Activated CD8-positive, alpha-beta memory T cell treated with anti-CD3 and anti-CD28 coated beads, Interleukin-2, amount 10 ng/mL, durations not matched to agents 7 days and 5 days (primary cell): Measurements from ENCODE around the gene CLEC3A. TPM values are rescaled to one million over a fixed set of nuclear protein-coding genes. Genes with fewer than 3 reads are reported as not detected.
"Not testable (repeated sequence)": the region's sequence is repeated elsewhere in the genome, so short reads cannot be mapped to it uniquely, and the experiment has no call there.

Experiments
- ATAC-seq: fragments of 150-1000 bp; cut with Tn5 transposase; one replicate; pipeline ENCODE4 v1.10.0; 2021; ENCODE audit warnings: moderate library complexity
- CTCF ChIA-PET: fragments of 350-600 bp; sonication (Branson Sonifier 250); formaldehyde crosslinking; loops from one replicate; lab custom pipeline; 2021; ENCODE audit warnings: antibody characterized with exemption; lab: Charles Lee
- DNase-seq: peaks from one replicate; pipeline ENCODE4 v3.0.0-alpha.2; 2020
- H3K27ac Mint-ChIP-seq: one replicate; pipeline ENCODE4 v1.8.0; 2021; ENCODE audit warnings: mild to moderate bottlenecking, mixed read lengths
- H3K27me3 Mint-ChIP-seq: one replicate; pipeline ENCODE4 v1.8.0; 2021; ENCODE audit warnings: mixed read lengths
- H3K36me3 Mint-ChIP-seq: one replicate; pipeline ENCODE4 v1.8.0; 2021; ENCODE audit warnings: mild to moderate bottlenecking, mixed read lengths
- H3K4me1 Mint-ChIP-seq: one replicate; pipeline ENCODE4 v1.8.0; 2021; ENCODE audit warnings: mixed read lengths
- H3K4me3 Mint-ChIP-seq: one replicate; pipeline ENCODE4 v1.8.0; 2021; ENCODE audit warnings: mild to moderate bottlenecking, moderate library complexity, mixed read lengths
- H3K9me3 Mint-ChIP-seq: one replicate; pipeline ENCODE4 v1.8.0; 2022; ENCODE audit warnings: low read depth, mixed read lengths
- total RNA-seq, 2 experiments: library from RNA; stranded (reverse); gene quantifications; one replicate each; pipeline ENCODE4 v1.2.3, GENCODE V29; 2021

The CLEC3A gene, protein sequence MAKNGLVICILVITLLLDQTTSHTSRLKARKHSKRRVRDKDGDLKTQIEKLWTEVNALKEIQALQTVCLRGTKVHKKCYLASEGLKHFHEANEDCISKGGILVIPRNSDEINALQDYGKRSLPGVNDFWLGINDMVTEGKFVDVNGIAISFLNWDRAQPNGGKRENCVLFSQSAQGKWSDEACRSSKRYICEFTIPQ
- total RNA-seq = not detected

DNA sequence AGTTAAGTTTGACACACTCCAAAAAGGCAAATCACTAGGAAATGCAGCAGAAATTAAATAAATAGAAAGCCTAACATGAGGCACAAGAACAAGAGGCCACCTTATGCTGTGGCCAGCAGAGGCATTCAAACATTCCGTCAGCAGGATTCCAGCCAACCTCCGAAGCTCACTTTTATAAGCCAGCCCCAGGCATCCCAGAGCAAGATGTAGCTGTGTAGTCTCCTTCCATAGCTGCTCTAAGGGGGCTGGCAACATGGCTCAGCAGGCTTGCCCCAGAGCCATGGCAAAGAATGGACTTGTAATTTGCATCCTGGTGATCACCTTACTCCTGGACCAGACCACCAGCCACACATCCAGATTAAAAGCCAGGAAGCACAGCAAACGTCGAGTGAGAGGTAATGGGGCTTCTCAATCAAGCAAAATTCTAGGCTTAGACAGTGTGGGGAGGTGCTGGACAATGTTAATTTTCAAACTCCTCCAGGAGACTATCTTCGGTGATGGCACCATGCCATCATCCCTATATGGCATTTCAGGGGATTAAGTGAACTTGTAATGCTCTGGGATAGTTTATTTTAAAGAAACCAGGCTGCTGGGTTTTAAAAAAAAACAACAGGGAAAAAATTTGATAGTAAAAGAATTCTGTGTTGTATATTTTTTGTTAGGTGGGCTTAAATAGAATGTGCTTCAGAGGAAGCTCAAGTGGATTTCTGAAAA, at the start of gene CLEC3A:
TSS of gene CLEC3A (plus strand) at position 202 of the 714 bp plus-strand sequence. CDS start at position 281, 79 bp downstream.
- no peaks in the 10 kb centered on the region for H3K9me3 Mint-ChIP-seq
- no peak for ATAC-seq
- CTCF ChIA-PET = no interaction called here
- H3K36me3 Mint-ChIP-seq = no peaks in the 10 kb centered on the region
- H3K27ac Mint-ChIP-seq = no peak within 1 kb of the TSS
- H3K4me3 Mint-ChIP-seq = no peak within 1 kb of the TSS
- no peak for DNase-seq
- H3K27me3 Mint-ChIP-seq = peaks cover 18% of the 10 kb centered on the region
- H3K4me1 Mint-ChIP-seq = no peaks in the 10 kb centered on the region

DNA sequence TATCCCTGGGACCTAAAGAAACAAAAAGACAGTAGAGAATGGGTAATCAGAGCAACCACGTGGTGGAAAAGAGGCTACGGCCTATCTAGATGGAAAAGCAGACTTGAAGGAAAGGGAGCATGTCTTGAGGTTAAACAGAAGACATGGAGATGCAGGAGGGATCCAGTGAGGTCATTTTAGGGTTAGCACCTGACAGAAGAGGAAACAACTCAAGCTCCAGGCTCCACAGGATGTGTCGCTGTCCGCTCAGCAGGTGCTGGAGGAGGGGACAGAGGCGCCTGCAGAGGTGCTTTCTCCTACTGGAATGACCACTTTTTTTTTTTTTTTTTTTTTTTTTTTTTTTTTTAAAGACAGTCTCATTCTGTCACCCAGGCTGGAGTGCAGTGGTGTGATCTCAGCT, 47.5 kb upstream of the CLEC3A start:
- CTCF ChIA-PET = interaction anchor here (0.7 to 0.8 kb wide), 2 partner anchors 293 to 300 kb away, joined by 3 to 4 read pairs; no protein-coding TSS in a partner anchor
- DNase-seq (peak; percentile 41), ATAC-seq (no peak)
- H3K9me3 Mint-ChIP-seq = no peaks in the 10 kb centered on the region
- no peak overlapping the region for H3K27ac Mint-ChIP-seq
- no peak overlapping the region for H3K4me3 Mint-ChIP-seq
- H3K4me1 Mint-ChIP-seq = no peaks in the 10 kb centered on the region
- H3K27me3 Mint-ChIP-seq = peaks cover 11% of the 10 kb centered on the region
- no peaks in the 10 kb centered on the region for H3K36me3 Mint-ChIP-seq

DNA sequence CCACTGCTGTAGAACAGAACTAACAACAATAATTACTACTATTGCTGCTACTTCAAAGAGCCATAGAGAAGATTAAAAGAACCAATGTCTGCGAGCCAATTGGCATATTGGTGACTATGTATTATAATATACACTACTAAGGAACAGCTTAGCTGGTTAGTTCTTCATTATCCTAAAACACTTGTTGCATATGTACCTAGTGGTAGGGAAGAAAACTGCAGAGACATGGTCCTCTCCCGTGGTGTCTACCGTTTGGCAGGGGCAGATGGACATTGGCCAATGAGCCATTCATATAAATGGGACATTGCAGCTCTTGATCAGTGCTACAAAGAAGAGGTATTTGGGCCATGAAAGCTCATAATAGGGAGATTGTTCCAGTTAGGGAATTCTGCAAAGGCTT, 46.4 kb upstream of the CLEC3A start:
- DNase-seq (no peak), ATAC-seq (no peak)
- no peak overlapping the region for H3K4me3 Mint-ChIP-seq
- no peaks in the 10 kb centered on the region for H3K36me3 Mint-ChIP-seq
- H3K27ac Mint-ChIP-seq = no peak overlapping the region
- H3K4me1 Mint-ChIP-seq = no peaks in the 10 kb centered on the region
- H3K27me3 Mint-ChIP-seq = peaks cover 7% of the 10 kb centered on the region
- CTCF ChIA-PET = no interaction called here
- no peaks in the 10 kb centered on the region for H3K9me3 Mint-ChIP-seq

DNA sequence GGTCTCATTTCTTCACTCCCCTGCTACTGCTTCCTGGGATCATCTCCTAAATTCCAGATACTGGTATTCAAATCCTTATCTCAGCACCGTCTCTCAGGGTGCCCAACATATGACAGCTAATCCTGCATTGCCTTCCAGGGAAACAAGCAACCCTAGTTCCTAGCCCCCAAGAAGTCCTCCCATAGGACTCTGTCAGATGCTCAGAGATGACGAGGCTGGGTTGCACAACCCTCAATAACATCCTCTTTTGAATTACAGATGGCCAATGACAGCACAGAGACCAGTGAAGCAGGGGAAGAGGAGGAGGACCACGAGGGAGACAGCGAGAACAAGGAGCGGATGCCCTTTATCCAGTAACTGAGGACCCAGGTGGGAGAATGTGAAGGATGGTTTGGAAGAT, 45.0 kb upstream of the CLEC3A start:
- Mint-ChIP-seq H3K36me3 (no peaks in the 10 kb centered on the region), H3K4me3 (no peak overlapping the region), H3K4me1 (no peaks in the 10 kb centered on the region), H3K9me3 (no peaks in the 10 kb centered on the region), H3K27ac (no peak overlapping the region), H3K27me3 (peaks cover 4% of the 10 kb centered on the region)
- ATAC-seq (no peak), DNase-seq (no peak)
- CTCF ChIA-PET = no interaction called here

DNA sequence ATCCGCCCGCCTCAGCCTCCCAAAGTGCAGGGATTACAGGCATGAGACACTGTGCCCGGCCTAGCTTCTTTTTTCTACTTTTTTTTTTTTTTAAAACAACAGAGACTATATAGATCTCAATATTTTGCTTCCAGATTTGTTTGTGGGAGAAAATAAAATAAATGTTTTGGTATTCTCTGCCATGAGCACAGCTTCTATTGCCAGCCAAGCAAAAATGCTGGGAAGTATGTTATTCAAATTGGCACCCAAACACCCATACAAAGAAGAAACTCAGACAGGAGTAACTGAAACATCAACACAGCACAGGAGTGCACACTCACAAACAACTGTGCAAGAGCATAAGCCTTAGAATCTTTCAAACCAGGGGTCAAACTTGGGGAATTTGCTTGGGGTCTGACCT, 37.2 kb upstream of the CLEC3A start:
- Mint-ChIP-seq H3K27ac (no peak overlapping the region), H3K27me3 (peaks cover 9% of the 10 kb centered on the region), H3K4me1 (no peaks in the 10 kb centered on the region), H3K9me3 (no peaks in the 10 kb centered on the region), H3K36me3 (no peaks in the 10 kb centered on the region), H3K4me3 (no peak overlapping the region)
- CTCF ChIA-PET = interaction anchor here (0.7 kb wide), 1 partner anchor 18 kb away, joined by 3 read pairs; no protein-coding TSS in a partner anchor
- DNase-seq (no peak), ATAC-seq (no peak)

DNA sequence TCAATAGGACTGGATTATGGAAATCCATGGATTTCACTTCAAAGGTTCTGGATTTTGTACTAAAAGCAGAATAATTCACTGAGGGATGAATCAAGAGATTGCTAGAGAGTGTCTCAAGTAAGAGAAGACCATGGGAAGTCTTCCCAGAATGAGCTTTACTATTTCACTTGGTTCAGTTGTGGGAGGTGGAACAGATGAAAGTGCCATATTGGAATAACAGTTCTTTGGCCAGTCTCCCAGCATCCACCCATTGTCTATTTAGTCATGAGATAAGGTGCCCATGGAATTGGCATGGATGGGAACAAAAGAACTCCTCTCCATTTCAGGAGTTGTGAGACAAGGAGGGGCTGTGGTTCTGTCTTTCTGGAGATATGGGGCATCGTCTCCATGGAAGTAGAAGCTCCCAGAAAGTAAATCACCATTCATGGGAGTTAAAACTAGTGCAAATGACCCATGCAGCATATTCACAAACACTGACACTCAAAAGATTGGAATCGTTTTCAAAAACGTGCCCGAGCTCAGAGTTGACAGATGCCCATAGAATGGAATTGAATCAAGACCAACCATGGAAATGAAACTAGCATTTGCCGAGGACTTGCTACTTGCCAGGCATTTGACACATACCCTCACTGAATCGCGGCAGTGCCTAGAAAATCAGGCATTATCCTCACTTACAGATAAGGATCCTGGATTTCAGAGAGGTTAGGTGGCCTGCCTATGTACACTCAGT, 36.2 kb upstream of the CLEC3A start:
- H3K36me3 Mint-ChIP-seq = no peaks in the 10 kb centered on the region
- peaks cover 15% of the 10 kb centered on the region for H3K27me3 Mint-ChIP-seq
- CTCF ChIA-PET = no interaction called here
- H3K4me3 Mint-ChIP-seq = no peak overlapping the region
- no peaks in the 10 kb centered on the region for H3K4me1 Mint-ChIP-seq
- H3K27ac Mint-ChIP-seq = no peak overlapping the region
- ATAC-seq = no peak
- no peaks in the 10 kb centered on the region for H3K9me3 Mint-ChIP-seq
- no peak for DNase-seq

DNA sequence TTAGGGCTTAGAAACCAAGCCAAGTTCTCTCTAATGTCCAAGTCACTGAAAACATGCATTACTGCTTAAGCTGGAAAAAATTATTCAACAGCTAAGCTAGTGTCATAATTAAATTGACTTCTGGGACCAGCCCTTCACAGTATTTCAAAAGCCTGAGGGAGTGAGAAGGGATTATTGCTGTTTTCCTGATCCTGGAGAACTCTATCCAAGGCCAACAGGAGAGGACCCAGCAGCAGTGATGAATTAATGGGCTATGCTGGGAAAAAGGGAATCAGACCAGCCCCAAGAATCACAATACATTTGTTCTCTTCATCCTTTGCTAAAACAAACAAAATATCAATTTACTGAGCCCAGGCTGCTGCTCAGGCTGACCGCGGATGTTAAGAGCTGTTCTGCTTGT, 34.5 kb upstream of the CLEC3A start:
- Mint-ChIP-seq H3K27ac (no peak overlapping the region), H3K36me3 (peaks cover 1% of the 10 kb centered on the region), H3K27me3 (peaks cover 21% of the 10 kb centered on the region), H3K4me1 (no peaks in the 10 kb centered on the region), H3K9me3 (peaks cover 3% of the 10 kb centered on the region), H3K4me3 (no peak overlapping the region)
- ATAC-seq (no peak), DNase-seq (no peak)
- CTCF ChIA-PET = no interaction called here

DNA sequence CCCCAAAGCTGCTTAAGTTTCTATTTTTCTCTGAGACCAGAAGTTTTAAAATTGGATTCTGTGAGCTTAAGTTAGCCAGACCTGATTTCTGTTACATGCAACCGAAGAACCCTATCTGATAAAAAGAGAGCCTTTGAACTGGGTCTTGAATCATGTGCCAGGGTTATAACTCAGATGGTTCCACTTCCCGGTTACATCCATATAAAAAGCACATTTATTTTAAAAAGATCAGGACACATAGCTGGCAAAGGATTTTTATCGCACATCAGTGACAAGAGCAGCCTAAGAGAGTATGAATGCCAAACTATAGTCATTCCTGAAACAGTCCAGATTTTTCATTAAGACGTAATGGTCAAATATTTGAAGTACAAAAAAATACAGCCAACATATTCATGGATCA, 32.5 kb upstream of the CLEC3A start:
- Mint-ChIP-seq H3K27ac (no peak overlapping the region), H3K4me1 (no peaks in the 10 kb centered on the region), H3K36me3 (peaks cover 1% of the 10 kb centered on the region), H3K27me3 (peaks cover 19% of the 10 kb centered on the region), H3K4me3 (no peak overlapping the region), H3K9me3 (peaks cover 3% of the 10 kb centered on the region)
- CTCF ChIA-PET = no interaction called here
- DNase-seq (no peak), ATAC-seq (no peak)

DNA sequence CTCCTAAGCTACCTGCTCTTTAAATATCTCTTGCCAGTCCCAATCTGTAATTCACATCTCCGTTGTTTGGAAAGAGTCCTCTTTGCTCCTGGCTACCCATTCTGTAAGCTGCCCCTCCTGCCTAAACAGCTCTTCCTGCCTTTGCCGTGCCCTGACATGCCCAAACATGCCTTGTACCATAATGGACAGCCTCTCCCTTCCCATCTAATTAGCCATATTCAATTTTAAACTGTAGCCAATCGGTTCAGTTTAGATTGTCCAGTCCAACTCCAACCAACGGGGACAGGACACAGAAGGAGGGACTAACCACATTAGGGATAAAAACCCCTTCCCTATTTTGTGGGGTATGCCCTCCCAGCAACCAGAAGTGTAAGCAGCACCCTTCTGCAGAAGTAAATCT, 30.6 kb upstream of the CLEC3A start:
- peaks cover 4% of the 10 kb centered on the region for H3K36me3 Mint-ChIP-seq
- no peak for ATAC-seq

DNA sequence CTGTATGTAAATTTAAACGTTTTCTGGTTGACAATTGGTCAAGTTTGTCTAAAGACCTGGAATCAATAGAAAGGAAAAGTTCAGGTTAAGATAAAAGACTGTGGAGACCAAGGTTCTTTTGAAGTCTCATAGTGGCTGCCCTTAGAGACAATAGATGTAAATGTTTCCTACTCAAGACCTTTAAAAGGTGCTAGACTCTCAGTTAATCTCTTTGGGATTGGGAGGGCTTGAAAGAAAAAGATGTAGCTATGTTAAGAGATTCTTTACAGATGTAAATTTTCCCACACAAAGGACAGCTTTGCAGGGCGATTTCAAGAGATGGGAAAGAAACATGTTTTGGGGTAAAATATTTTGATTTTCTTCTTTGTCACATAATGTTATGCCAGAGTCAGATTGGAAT, 30.0 kb upstream of the CLEC3A start:
- H3K4me1 Mint-ChIP-seq, H3K36me3 Mint-ChIP-seq, DNase-seq, H3K27ac Mint-ChIP-seq, ATAC-seq, H3K4me3 Mint-ChIP-seq: not testable (repeated sequence)
- H3K9me3 Mint-ChIP-seq = peaks cover 14% of the 10 kb centered on the region
- H3K27me3 Mint-ChIP-seq = peaks cover 17% of the 10 kb centered on the region
- CTCF ChIA-PET = interaction anchor here (1.9 kb wide), 1 partner anchor 11 kb away, joined by 5 read pairs; no protein-coding TSS in a partner anchor

More for the DNA sequence above, 30.6 kb upstream of the CLEC3A start:
- CTCF ChIA-PET = interaction anchor here (1.9 kb wide), 1 partner anchor 11 kb away, joined by 5 read pairs; no protein-coding TSS in a partner anchor
- peaks cover 11% of the 10 kb centered on the region for H3K9me3 Mint-ChIP-seq
- no peak overlapping the region for H3K4me3 Mint-ChIP-seq
- peaks cover 17% of the 10 kb centered on the region for H3K27me3 Mint-ChIP-seq
- no peak for DNase-seq
- no peak overlapping the region for H3K27ac Mint-ChIP-seq
- H3K4me1 Mint-ChIP-seq = no peaks in the 10 kb centered on the region

DNA sequence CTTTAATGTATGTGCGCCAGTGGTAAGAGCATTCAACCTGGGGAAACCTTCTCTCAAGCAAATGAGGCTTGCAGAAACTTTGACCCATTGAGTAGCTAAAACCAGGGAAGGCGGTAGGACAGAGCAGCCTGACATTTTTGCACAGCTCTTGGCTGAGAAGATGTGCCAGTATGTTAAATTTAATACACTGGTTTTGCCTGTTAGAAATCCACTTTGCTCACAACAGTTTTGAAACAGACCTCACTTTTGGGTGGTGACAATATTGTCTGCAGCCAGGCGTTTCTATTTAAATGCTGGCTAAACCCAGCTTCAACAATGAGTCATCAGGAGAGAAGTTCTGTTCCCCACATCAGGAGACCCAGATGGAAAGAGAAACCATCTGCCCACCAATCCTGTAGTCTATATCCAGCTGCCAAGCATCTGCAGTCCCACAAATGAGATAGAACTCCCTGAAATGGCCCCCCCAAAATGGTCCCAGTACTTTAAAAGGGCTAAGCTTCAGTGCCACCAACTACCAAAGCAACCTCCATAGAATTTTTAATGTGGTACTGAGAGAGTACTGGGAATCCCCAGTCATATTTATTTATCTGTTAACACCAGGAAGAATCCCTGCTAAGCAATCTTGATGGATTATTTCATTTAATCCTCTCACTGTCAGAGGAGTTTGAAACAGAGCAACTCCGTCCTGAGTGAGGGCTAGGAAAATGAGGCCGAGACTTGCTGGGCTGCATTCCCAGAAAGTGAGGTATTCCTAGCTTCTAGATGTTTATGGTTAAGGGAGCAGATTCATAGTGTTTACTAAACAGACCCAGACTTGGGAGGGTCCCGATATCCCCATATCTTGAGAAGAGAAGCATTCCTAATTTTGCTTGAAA, 29.0 kb upstream of the CLEC3A start:
- no peak for ATAC-seq
- Mint-ChIP-seq H3K36me3 (peaks cover 4% of the 10 kb centered on the region), H3K9me3 (peaks cover 14% of the 10 kb centered on the region), H3K27ac (no peak overlapping the region), H3K27me3 (peaks cover 14% of the 10 kb centered on the region), H3K4me1 (no peaks in the 10 kb centered on the region), H3K4me3 (no peak overlapping the region)
- CTCF ChIA-PET = interaction anchor here (1.9 kb wide), 1 partner anchor 10 kb away, joined by 5 read pairs; no protein-coding TSS in a partner anchor
- no peak for DNase-seq

DNA sequence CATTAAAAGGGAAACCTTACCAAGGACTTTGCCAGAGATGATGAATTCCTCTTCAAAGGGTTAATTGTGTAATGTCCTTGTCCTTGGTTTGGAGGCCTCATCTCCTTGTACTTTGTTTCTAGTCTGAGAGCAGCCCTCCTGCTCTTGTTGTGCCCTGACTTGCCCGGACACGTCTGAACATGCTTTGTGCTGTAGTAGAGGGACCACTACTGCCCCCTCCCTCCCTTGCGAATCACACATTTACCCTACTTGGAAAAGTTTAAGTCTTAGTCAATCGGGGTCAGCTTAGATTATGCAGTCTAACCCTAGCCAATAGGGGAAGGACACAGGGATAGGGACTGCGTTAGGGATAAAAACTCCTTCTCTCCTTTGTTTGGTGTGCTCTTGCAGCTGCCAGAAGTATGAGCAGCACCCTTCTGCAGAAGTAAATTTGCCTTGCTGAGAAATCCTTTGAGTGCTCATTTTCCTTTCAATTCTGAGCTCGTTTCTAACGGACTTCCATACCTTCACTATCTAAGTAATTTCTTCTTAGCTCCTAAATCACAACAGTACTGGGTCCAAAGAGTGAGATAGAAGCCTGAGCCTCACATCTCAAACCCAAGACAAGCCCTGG, 26.4 kb upstream of the CLEC3A start:
- ATAC-seq = no peak
- Mint-ChIP-seq H3K4me3 (no peak overlapping the region), H3K4me1 (no peaks in the 10 kb centered on the region), H3K27me3 (peaks cover 12% of the 10 kb centered on the region), H3K27ac (no peak overlapping the region), H3K9me3 (peaks cover 14% of the 10 kb centered on the region), H3K36me3 (peaks cover 4% of the 10 kb centered on the region)
- CTCF ChIA-PET = interaction anchor here (1.2 kb wide), 1 partner anchor 321 kb away, joined by 3 read pairs; no protein-coding TSS in a partner anchor
- DNase-seq = no peak
